ENCODE results near the gene CALM1.

CALM1 gene

GRCh38 chr14:90349739-90350138, 47.1 kb upstream of the CALM1 start:
- Histone ChIP-seq H3K4me3 (ENCODE audit: low read depth, low read length) (no peak overlapping the region), H3K4me1 (ENCODE audit: control insufficient read depth, insufficient read depth, low read length) (peaks cover 7% of the 10 kb centered on the region), H3K9me3 (ENCODE audit: control insufficient read depth, insufficient read depth, low read depth, low read length) (no peaks in the 10 kb centered on the region), H3K27ac (ENCODE audit: extremely low read depth, low read depth, low read length) (no peak overlapping the region), H3K36me3 (ENCODE audit: control insufficient read depth in 2 of 2, insufficient read depth in 1 of 2, low read length in 2 of 2) (no peaks in the 10 kb centered on the region)
- ChIA-PET POLR2A (no interaction called here), CTCF (interaction anchor here (0.9 kb wide), 1 partner anchor 19 kb away, joined by 3 read pairs; no protein-coding TSS in a partner anchor)
- TF ChIP-seq ZNF777 (tag by site-specific recombination; IDR thresholded peaks at IDR 0.05; ENCODE audit: borderline replicate concordance) (no peak), OSR2 (tag by site-specific recombination; IDR thresholded peaks at IDR 0.05) (no peak), ZNF133 (tag by site-specific recombination; IDR thresholded peaks at IDR 0.05) (no peak), ZNF555 (tag by site-specific recombination; conservative IDR thresholded peaks at IDR 0.05) (no peak), ZNF544 (tag by site-specific recombination; IDR thresholded peaks at IDR 0.05) (no peak), ZBTB44 (tag by site-specific recombination; IDR thresholded peaks at IDR 0.05) (no peak), AEBP2 (tag by site-specific recombination; IDR thresholded peaks at IDR 0.05; ENCODE audit: borderline replicate concordance) (no peak), ZNF155 (tag by site-specific recombination; IDR thresholded peaks at IDR 0.05) (no peak), ZNF324 (tag by site-specific recombination; IDR thresholded peaks at IDR 0.05) (no peak), ZNF175 (tag by site-specific recombination; IDR thresholded peaks at IDR 0.05) (no peak), ZBTB17 (tag by site-specific recombination; IDR thresholded peaks at IDR 0.05) (no peak), SP2 (tag by site-specific recombination; IDR thresholded peaks at IDR 0.05) (no peak), ZNF596 (tag by site-specific recombination; IDR thresholded peaks at IDR 0.05) (no peak), ZIC2 (tag by site-specific recombination; IDR thresholded peaks at IDR 0.05) (no peak), ZNF114 (tag by site-specific recombination; IDR thresholded peaks at IDR 0.05) (no peak), ZSCAN23 (tag by site-specific recombination; IDR thresholded peaks at IDR 0.05) (no peak), ZNF707 (tag by site-specific recombination; IDR thresholded peaks at IDR 0.05) (no peak), ZBTB1 (tag by site-specific recombination; IDR thresholded peaks at IDR 0.05) (no peak)
- TF ChIP-seq, protein P1, sequence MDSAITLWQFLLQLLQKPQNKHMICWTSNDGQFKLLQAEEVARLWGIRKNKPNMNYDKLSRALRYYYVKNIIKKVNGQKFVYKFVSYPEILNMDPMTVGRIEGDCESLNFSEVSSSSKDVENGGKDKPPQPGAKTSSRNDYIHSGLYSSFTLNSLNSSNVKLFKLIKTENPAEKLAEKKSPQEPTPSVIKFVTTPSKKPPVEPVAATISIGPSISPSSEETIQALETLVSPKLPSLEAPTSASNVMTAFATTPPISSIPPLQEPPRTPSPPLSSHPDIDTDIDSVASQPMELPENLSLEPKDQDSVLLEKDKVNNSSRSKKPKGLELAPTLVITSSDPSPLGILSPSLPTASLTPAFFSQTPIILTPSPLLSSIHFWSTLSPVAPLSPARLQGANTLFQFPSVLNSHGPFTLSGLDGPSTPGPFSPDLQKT (IDR thresholded peaks at IDR 0.05; ENCODE audit: borderline replicate concordance, low read depth, low read length): no peak
- TF ChIP-seq, protein P2, sequence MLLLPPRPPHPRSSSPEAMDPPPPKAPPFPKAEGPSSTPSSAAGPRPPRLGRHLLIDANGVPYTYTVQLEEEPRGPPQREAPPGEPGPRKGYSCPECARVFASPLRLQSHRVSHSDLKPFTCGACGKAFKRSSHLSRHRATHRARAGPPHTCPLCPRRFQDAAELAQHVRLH (tag by site-specific recombination; IDR thresholded peaks at IDR 0.05): no peak

GRCh38 chr14:90354551-90355298, 42.1 kb upstream of the CALM1 start:
- TF ChIP-seq ZNF302 (tag by site-specific recombination; IDR thresholded peaks at IDR 0.05; ENCODE audit: low read depth): no peak
- TF ChIP-seq ZSCAN5A (tag by site-specific recombination; IDR thresholded peaks at IDR 0.05): no peak
- no peak for TF ChIP-seq ZSCAN23 (tag by site-specific recombination; IDR thresholded peaks at IDR 0.05)
- Histone ChIP-seq H3K4me1 (ENCODE audit: control insufficient read depth, insufficient read depth, low read length) (no peaks in the 10 kb centered on the region), H3K27ac (ENCODE audit: extremely low read depth, low read depth, low read length) (no peak overlapping the region), H3K4me3 (ENCODE audit: low read depth, low read length) (no peak overlapping the region), H3K36me3 (ENCODE audit: control insufficient read depth in 2 of 2, insufficient read depth in 1 of 2, low read length in 2 of 2) (no peaks in the 10 kb centered on the region), H3K9me3 (ENCODE audit: control insufficient read depth, insufficient read depth, low read depth, low read length) (no peaks in the 10 kb centered on the region)
- ChIA-PET POLR2A (no interaction called here), CTCF (interaction anchor here (0.7 kb wide), 1 partner anchor 74 kb away, joined by 3 read pairs; no protein-coding TSS in a partner anchor)

All from HEK293 (cell line).